ENCODE data around the gene PAQR4.

Gene PAQR4

GRCh38 chr16:2983706-2984136 lies 14.6 kb downstream of the PAQR4 start:
- TF ChIP-seq CTCF (IDR thresholded peaks at IDR 0.05; ENCODE audit: low read depth, low read length): peak; percentile 44
- peak; percentile 34 for DNase-seq (ENCODE audit: extremely low read depth, low read depth)

- no peak for TF ChIP-seq CTCF (IDR thresholded peaks at IDR 0.05; ENCODE audit: low read depth, low read length)
Observed at GRCh38 chr16:2985462-2985861, 16.3 kb downstream of the PAQR4 start.

DNA sequence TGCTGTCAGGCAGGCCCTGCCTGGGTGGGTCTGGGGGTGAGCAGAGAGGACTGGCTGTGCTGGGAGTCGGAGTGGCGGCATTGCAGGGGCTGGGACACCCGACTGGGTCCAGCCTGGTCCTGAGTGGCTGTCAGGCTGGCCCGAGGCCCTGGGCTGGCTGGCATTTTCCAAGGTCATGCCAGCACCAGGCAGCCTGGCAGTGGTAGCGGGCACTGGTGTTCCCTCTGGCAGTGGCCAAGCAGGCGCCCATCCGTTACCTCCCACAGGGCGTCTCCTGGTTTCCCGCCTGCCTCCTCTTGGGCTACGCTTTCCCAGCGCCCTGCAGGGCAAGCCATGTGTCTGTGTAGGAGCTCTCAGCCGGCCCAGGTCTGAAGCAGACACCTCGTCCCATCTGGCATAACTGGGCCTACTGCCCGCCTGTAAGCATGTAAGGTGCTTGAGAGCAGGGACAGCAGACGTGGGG lies 16.8 kb downstream of the PAQR4 start:
- DNase-seq (ENCODE audit: extremely low read depth, low read depth): no peak
- TF ChIP-seq CTCF (IDR thresholded peaks at IDR 0.05; ENCODE audit: low read depth, low read length): no peak

More at GRCh38 chr16:2985462-2985861, 16.3 kb downstream of the PAQR4 start:
- no peak for DNase-seq (ENCODE audit: extremely low read depth, low read depth)

GRCh38 chr16:2986623-2987188 lies 17.6 kb downstream of the PAQR4 start:
- no peak for TF ChIP-seq CTCF (IDR thresholded peaks at IDR 0.05; ENCODE audit: low read depth, low read length)
- no peak for DNase-seq (ENCODE audit: extremely low read depth, low read depth)

- no peak for TF ChIP-seq CTCF (IDR thresholded peaks at IDR 0.05; ENCODE audit: low read depth, low read length)
- no peak for DNase-seq (ENCODE audit: extremely low read depth, low read depth)
Observed at GRCh38 chr16:2987286-2987685, 18.1 kb downstream of the PAQR4 start.

GRCh38 chr16:2987833-2988232 lies 18.7 kb downstream of the PAQR4 start:
- DNase-seq (ENCODE audit: extremely low read depth, low read depth): no peak
- TF ChIP-seq CTCF (IDR thresholded peaks at IDR 0.05; ENCODE audit: low read depth, low read length): no peak

DNA sequence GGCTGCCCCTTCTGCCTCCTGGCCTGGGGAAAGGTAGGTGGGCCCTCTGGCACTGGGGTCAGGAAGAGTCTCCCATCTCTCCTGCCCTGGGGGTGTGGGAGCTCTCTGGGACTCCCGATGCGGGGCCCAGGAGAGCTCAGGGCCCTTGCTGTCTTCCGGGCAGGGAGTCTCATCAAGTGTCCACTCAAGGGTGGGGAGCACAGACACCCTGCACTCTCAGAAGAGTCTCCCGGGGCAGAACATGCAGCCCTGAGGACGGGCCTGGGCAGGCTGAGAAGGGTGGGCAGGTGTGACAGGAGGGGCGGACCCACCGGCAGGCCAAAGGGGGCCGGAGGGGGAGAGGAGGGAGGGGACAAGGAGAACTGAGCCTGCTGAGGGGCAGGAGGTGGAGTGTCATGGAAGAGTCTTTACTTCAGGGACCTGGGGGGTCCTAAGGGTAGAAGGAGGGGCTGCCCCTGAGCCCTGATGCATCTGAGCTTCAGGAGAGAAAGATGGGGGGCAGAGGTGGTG lies 19.5 kb downstream of the PAQR4 start:
- no peak for DNase-seq (ENCODE audit: extremely low read depth, low read depth)
- TF ChIP-seq CTCF (IDR thresholded peaks at IDR 0.05; ENCODE audit: low read depth, low read length): no peak

All from AG09319 (cell line).